Progenitor cell of endocrine pancreas (in vitro differentiated cells): ENCODE results near the gene FGF8. TPM values are rescaled to one million over a fixed set of nuclear protein-coding genes. Genes with fewer than 3 reads are reported as not detected.

ENCODE experiments used
- DNase-seq: peaks from one replicate; pipeline ENCODE4 v3.0.0; 2021; ENCODE audit warnings: low spot score; ENCODE audit not compliant: unreplicated experiment
- H3K27ac Mint-ChIP-seq: 2 replicates; pipeline ENCODE4 v1.8.0; 2021; ENCODE audit warnings: mild to moderate bottlenecking, moderate library complexity, mixed read lengths
- H3K27me3 Mint-ChIP-seq: 2 replicates; pipeline ENCODE4 v1.8.0; 2021; ENCODE audit warnings: mixed read lengths
- H3K36me3 Mint-ChIP-seq: 2 replicates; pipeline ENCODE4 v1.8.0; 2022; ENCODE audit warnings: mixed read lengths; ENCODE audit not compliant: insufficient read depth
- H3K4me1 Mint-ChIP-seq: 2 replicates; pipeline ENCODE4 v1.8.0; 2021; ENCODE audit warnings: low read depth, mixed read lengths
- H3K4me3 Mint-ChIP-seq: 2 replicates; pipeline ENCODE4 v1.8.0; 2021; ENCODE audit warnings: low read depth, mild to moderate bottlenecking, moderate library complexity, mixed read lengths
- H3K9me3 Mint-ChIP-seq: 2 replicates; pipeline ENCODE4 v1.8.0; 2021; ENCODE audit warnings: low read depth, mixed read lengths
- CTCF ChIP-seq: fragments of 200-600 bp; sonication (generic); IDR thresholded peaks from one replicate; pipeline ENCODE4 v1.5.0; 2021; ENCODE audit warnings: antibody characterized with exemption, mild to moderate bottlenecking; ENCODE audit not compliant: unreplicated experiment
- total RNA-seq: library from RNA; stranded (reverse); gene quantifications from 2 replicates; pipeline ENCODE4 v1.2.1, GENCODE V29; 2021

The FGF8 gene
- total RNA-seq, 1 donor from 2014 or later: 0.69 TPM

GRCh38 chr10:101749047-101750016, 26.6 kb downstream of the FGF8 start:
- H3K27me3 Mint-ChIP-seq: peaks cover 19% of the 10 kb centered on the region
- no peak overlapping the region for H3K4me3 Mint-ChIP-seq
- peak; percentile 43 for TF ChIP-seq CTCF
- H3K4me1 Mint-ChIP-seq: peaks cover 16% of the 10 kb centered on the region
- no peak for DNase-seq
- H3K27ac Mint-ChIP-seq: peak overlapping the region; percentile 7
- H3K9me3 Mint-ChIP-seq: no peaks in the 10 kb centered on the region
- no peaks in the 10 kb centered on the region for H3K36me3 Mint-ChIP-seq

- peaks cover 18% of the 10 kb centered on the region for H3K27me3 Mint-ChIP-seq
- DNase-seq: no peak
- H3K27ac Mint-ChIP-seq: no peak overlapping the region
- TF ChIP-seq CTCF: no peak
- no peaks in the 10 kb centered on the region for H3K9me3 Mint-ChIP-seq
- H3K36me3 Mint-ChIP-seq: no peaks in the 10 kb centered on the region
- no peak overlapping the region for H3K4me3 Mint-ChIP-seq
- peaks cover 16% of the 10 kb centered on the region for H3K4me1 Mint-ChIP-seq
Measured at GRCh38 chr10:101748496-101748895, 27.4 kb downstream of the FGF8 start.

- Mint-ChIP-seq H3K4me1 (peaks cover 16% of the 10 kb centered on the region), H3K4me3 (no peak overlapping the region)
- no peak for DNase-seq
Measured at GRCh38 chr10:101745074-101745696, 30.7 kb downstream of the FGF8 start.

GRCh38 chr10:101744267-101744666, 31.6 kb downstream of the FGF8 start:
- peaks cover 9% of the 10 kb centered on the region for H3K4me1 Mint-ChIP-seq
- DNase-seq: no peak
- H3K27me3 Mint-ChIP-seq: peaks cover 24% of the 10 kb centered on the region
- no peak overlapping the region for H3K27ac Mint-ChIP-seq
- no peaks in the 10 kb centered on the region for H3K36me3 Mint-ChIP-seq
- no peak for TF ChIP-seq CTCF
- H3K9me3 Mint-ChIP-seq: no peaks in the 10 kb centered on the region
- no peak overlapping the region for H3K4me3 Mint-ChIP-seq

More at GRCh38 chr10:101745074-101745696, 30.7 kb downstream of the FGF8 start:
- Mint-ChIP-seq H3K27me3 (peaks cover 20% of the 10 kb centered on the region), H3K9me3 (no peaks in the 10 kb centered on the region), H3K36me3 (no peaks in the 10 kb centered on the region), H3K27ac (no peak overlapping the region)
- no peak for TF ChIP-seq CTCF

- no peak for TF ChIP-seq CTCF
- Mint-ChIP-seq H3K27ac (no peak overlapping the region), H3K9me3 (no peaks in the 10 kb centered on the region), H3K27me3 (peaks cover 24% of the 10 kb centered on the region), H3K4me1 (peaks cover 6% of the 10 kb centered on the region), H3K4me3 (no peak overlapping the region), H3K36me3 (no peaks in the 10 kb centered on the region)
- DNase-seq: no peak
Measured at GRCh38 chr10:101741938-101742337, 34.0 kb downstream of the FGF8 start.
